H1 (cell line): ENCODE data around the gene TNS3. TPM values are rescaled to one million over a fixed set of nuclear protein-coding genes. Genes with fewer than 3 reads are reported as not detected.

Experiments used
- ATF2 ChIP-seq: IDR thresholded peaks from 2 replicates; pipeline ENCODE4 v1.6.1; 2012; ENCODE audit warnings: low read length, inconsistent platforms
- ATF3 ChIP-seq: IDR thresholded peaks from 2 replicates; pipeline ENCODE4 v1.6.1; 2011; ENCODE audit warnings: low read depth, mild to moderate bottlenecking, low read length; ENCODE audit not compliant: insufficient read depth
- BCL11A ChIP-seq, 2 experiments: IDR thresholded peaks; one replicate each; pipeline ENCODE4 v1.6.1; 2011; ENCODE audit warnings: low read depth in 2 of 2, low read length in 2 of 2, mild to moderate bottlenecking in 2 of 2
- CBX8 ChIP-seq: fragments of 300-800, 300-1000 bp; sonication (generic); IDR thresholded peaks from 2 replicates; pipeline ENCODE4 v1.7.1; 2016; ENCODE audit warnings: low read depth, low read length, borderline replicate concordance
- E2F6 ChIP-seq: IDR thresholded peaks from 2 replicates; pipeline ENCODE4 v1.6.1; 2012; ENCODE audit warnings: inconsistent platforms
- MAX ChIP-seq: IDR thresholded peaks from 2 replicates; pipeline ENCODE4 v1.6.1; 2012; ENCODE audit warnings: inconsistent platforms
- POLR2AphosphoS5 ChIP-seq: IDR thresholded peaks from 2 replicates; pipeline ENCODE4 v1.6.1; 2011; ENCODE audit warnings: low read depth, low read length
- SP1 ChIP-seq: IDR thresholded peaks from 2 replicates; pipeline ENCODE4 v1.6.1; 2011; ENCODE audit warnings: low read depth, low read length
- TBP ChIP-seq: IDR thresholded peaks from 2 replicates; pipeline ENCODE4 v1.6.1; 2011; ENCODE audit warnings: low read depth, low read length, improper control_type of control experiment
- polyA plus RNA-seq, 7 experiments: library from polyadenylated mRNA; depleted of rRNA in 3 of 7; stranded (reverse) in 5 of 7; unstranded in 2 of 7; fragments of >200 nt in 5 of 7; fragments of 200-250 nt in 2 of 7; gene quantifications; 1 replicate in 5 of 7; 2 replicates in 1 of 7; 4 replicates in 1 of 7; pipeline versions ENCODE4 v1.2.1 to v1.2.3, GENCODE V29; 2011 to 2013; ENCODE audit warnings: missing spikeins in 2 of 7, mixed read lengths in 2 of 7
- total RNA-seq: library from RNA; stranded (reverse); fragmentation: NEBNext Ultra II Directional; extraction: Animal tissue kit (Norgen Biotek cat#: 25700); gene quantifications from 2 replicates; pipeline ENCODE4 v1.2.1, GENCODE V29; 2021

TNS3 gene
- total and polyA plus RNA-seq, 2 of the 8 experiments (the other 6 are each of a cell fraction or from before 2014, with no cell fraction given) = 11.9 to 24.2 TPM

GRCh38 chr7:47443049-47443448 is 138.9 kb downstream of the TNS3 start (continued):
- no peak for TF ChIP-seq ATF3
- TF ChIP-seq SP1 = no peak
- TF ChIP-seq POLR2AphosphoS5 = no peak
- TF ChIP-seq CBX8 = no peak
- no peak for TF ChIP-seq E2F6
- no peak for TF ChIP-seq TBP
- no peak for TF ChIP-seq MAX
- no peak for TF ChIP-seq BCL11A (IDR thresholded peaks at IDR 0.05; ENCODE audit: low read depth in 2 of 2, low read length in 2 of 2)
- no peak for TF ChIP-seq ATF2
